ENCODE results near the gene C11orf58. TPM values are rescaled to one million over a fixed set of nuclear protein-coding genes. Genes with fewer than 3 reads are reported as not detected.

C11orf58 gene
- polyA plus RNA-seq, 3 donors, result 44.8 to 102 (median 94.5) TPM

DNA sequence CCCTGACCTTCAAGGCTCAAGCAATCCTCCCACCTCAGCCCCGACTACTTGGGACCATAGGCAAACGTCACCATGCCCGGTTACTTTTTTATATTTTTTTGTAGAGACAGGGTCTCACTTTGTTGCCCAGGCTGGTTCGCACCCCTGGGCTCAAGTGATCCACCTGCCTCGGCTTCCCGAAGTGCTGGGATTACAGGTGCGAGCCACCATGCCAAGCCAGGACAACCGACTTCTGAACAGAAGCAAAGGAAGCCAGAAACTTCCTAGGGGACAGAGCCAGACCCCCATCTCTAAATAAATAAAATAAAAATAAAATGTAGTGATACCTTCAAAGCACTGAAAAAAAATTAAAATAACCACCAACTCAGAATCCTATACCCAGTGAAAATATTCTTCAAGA lies 26.4 kb downstream of the C11orf58 start:
- WGBS (ENCODE audit: insufficient coverage), result 100% methylated on average over 3 of the region's 8 CpGs
- peaks cover 2% of the 10 kb centered on the region for H3K4me1 Mint-ChIP-seq
- Histone ChIP-seq H3K9me3 (replicated peaks in 1 of 2; ENCODE audit: control insufficient read depth in 1 of 2, insufficient read depth in 1 of 2, low read length in 2 of 2) (no peaks in the 10 kb centered on the region), H3K79me2 (ENCODE audit: insufficient read depth, low read length) (no peaks in the 10 kb centered on the region), H3K4me3 (replicated peaks in 1 of 3; ENCODE audit: low read depth in 2 of 3, low read length in 3 of 3) (no peak overlapping the region), H3K36me3 (replicated peaks in 1 of 2; ENCODE audit: control insufficient read depth in 1 of 2, insufficient read depth in 2 of 2, low read length in 2 of 2) (no peaks in the 10 kb centered on the region), H4K20me1 (ENCODE audit: insufficient read depth, low read length) (no peaks in the 10 kb centered on the region), H3K27me3 (ENCODE audit: control insufficient read depth in 2 of 2, insufficient read depth in 2 of 2, low read length in 2 of 2) (no peaks in the 10 kb centered on the region), H3K9ac (ENCODE audit: insufficient read depth, low read length, poor library complexity, severe bottlenecking) (no peak overlapping the region), H2AFZ (ENCODE audit: insufficient read depth, low read depth, low read length, poor library complexity, severe bottlenecking) (no peak overlapping the region), H3K4me2 (replicated peaks; ENCODE audit: extremely low read depth, low read length, poor library complexity, severe bottlenecking) (no peak overlapping the region), H3K27ac (ENCODE audit: low read depth in 1 of 2, low read length in 2 of 2) (no peak overlapping the region), H3K4me1 (ENCODE audit: control insufficient read depth in 1 of 2, insufficient read depth in 2 of 2, low read length in 2 of 2) (peaks cover 0 to 1% of the 10 kb centered on the region in 2 donors)
- intact Hi-C loops (cut with micrococcal nuclease), result no loop called here
- no peaks in the 10 kb centered on the region for H3K9me3 Mint-ChIP-seq
- DNase-seq, result no peak
- TF ChIP-seq, protein P1, sequence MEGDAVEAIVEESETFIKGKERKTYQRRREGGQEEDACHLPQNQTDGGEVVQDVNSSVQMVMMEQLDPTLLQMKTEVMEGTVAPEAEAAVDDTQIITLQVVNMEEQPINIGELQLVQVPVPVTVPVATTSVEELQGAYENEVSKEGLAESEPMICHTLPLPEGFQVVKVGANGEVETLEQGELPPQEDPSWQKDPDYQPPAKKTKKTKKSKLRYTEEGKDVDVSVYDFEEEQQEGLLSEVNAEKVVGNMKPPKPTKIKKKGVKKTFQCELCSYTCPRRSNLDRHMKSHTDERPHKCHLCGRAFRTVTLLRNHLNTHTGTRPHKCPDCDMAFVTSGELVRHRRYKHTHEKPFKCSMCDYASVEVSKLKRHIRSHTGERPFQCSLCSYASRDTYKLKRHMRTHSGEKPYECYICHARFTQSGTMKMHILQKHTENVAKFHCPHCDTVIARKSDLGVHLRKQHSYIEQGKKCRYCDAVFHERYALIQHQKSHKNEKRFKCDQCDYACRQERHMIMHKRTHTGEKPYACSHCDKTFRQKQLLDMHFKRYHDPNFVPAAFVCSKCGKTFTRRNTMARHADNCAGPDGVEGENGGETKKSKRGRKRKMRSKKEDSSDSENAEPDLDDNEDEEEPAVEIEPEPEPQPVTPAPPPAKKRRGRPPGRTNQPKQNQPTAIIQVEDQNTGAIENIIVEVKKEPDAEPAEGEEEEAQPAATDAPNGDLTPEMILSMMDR (IDR thresholded peaks at IDR 0.05), result no peak
- no peak overlapping the region for H3K4me3 Mint-ChIP-seq
- peaks cover 2 to 4% (median 3%) of the 10 kb centered on the region in 3 donors for H3K27me3 Mint-ChIP-seq (ENCODE audit: low read depth in 3 of 3)
- no peaks in the 10 kb centered on the region for H3K36me3 Mint-ChIP-seq
- H3K27ac Mint-ChIP-seq, result no peak overlapping the region

DNA sequence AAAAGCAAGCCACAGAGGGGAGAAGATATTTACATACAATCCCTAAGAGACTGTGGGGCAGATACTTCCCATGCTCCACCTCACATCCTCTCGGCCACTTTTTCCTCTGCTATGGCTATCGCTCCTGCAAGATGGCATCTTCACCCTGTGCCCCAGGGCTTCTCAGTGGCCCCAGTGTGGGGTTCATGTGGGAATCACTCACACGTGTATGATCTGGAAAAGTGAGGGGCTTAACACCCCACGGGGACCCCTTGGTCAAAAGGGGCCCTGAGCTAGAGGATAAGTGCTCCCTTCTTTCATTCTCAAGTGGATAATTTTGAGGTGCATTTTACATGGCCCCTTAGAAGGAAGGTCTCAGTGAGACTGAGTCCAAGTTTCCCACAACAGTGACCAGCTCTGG lies 28.7 kb downstream of the C11orf58 start:
- Histone ChIP-seq H3K27me3 (ENCODE audit: control insufficient read depth in 2 of 2, insufficient read depth in 2 of 2, low read length in 2 of 2) (no peaks in the 10 kb centered on the region), H3K79me2 (ENCODE audit: insufficient read depth, low read length) (no peaks in the 10 kb centered on the region), H3K4me2 (replicated peaks; ENCODE audit: extremely low read depth, low read length, poor library complexity, severe bottlenecking) (no peak overlapping the region), H3K36me3 (replicated peaks in 1 of 2; ENCODE audit: control insufficient read depth in 1 of 2, insufficient read depth in 2 of 2, low read length in 2 of 2) (no peaks in the 10 kb centered on the region), H3K27ac (ENCODE audit: low read depth in 1 of 2, low read length in 2 of 2) (no peak overlapping the region), H4K20me1 (ENCODE audit: insufficient read depth, low read length) (no peaks in the 10 kb centered on the region), H3K9ac (ENCODE audit: insufficient read depth, low read length, poor library complexity, severe bottlenecking) (no peak overlapping the region), H3K9me3 (replicated peaks in 1 of 2; ENCODE audit: control insufficient read depth in 1 of 2, insufficient read depth in 1 of 2, low read length in 2 of 2) (no peaks in the 10 kb centered on the region), H3K4me1 (ENCODE audit: control insufficient read depth in 1 of 2, insufficient read depth in 2 of 2, low read length in 2 of 2) (no peaks in the 10 kb centered on the region), H3K4me3 (replicated peaks in 1 of 3; ENCODE audit: low read depth in 2 of 3, low read length in 3 of 3) (no peak overlapping the region), H2AFZ (ENCODE audit: insufficient read depth, low read depth, low read length, poor library complexity, severe bottlenecking) (no peak overlapping the region)
- WGBS (ENCODE audit: insufficient coverage), result 88% methylated on average over 1 of the region's 4 CpGs
- H3K27ac Mint-ChIP-seq, result no peak overlapping the region
- no peak for DNase-seq
- intact Hi-C loops (cut with micrococcal nuclease), result no loop called here
- peaks cover 2 to 4% (median 3%) of the 10 kb centered on the region in 3 donors for H3K27me3 Mint-ChIP-seq (ENCODE audit: low read depth in 3 of 3)
- H3K4me1 Mint-ChIP-seq, result no peaks in the 10 kb centered on the region
- H3K4me3 Mint-ChIP-seq, result no peak overlapping the region
- TF ChIP-seq, protein P1 (IDR thresholded peaks at IDR 0.05), result no peak
- no peaks in the 10 kb centered on the region for H3K36me3 Mint-ChIP-seq
- no peaks in the 10 kb centered on the region for H3K9me3 Mint-ChIP-seq

Data from CD14-positive monocyte (primary cell).